Tibial nerve (tissue), 3 donors: ENCODE measurements around the gene OR2Z1.

Experiments used
- CTCF ChIP-seq, 5 experiments: fragments of 200-600 bp in 3 of 5; fragments of 450-650 bp in 2 of 5; sonication (generic) in 3 of 5; IDR thresholded peaks; one replicate each; pipeline ENCODE4 v1.5.1; 2016 to 2019; ENCODE audit warnings: antibody characterized with exemption in 5 of 5, mild to moderate bottlenecking in 3 of 5, moderate library complexity in 2 of 5
- POLR2A ChIP-seq, 2 donors: fragments of 450-650 bp; IDR thresholded peaks; one replicate each; pipeline ENCODE4 v1.6.1; 2017; ENCODE audit warnings: antibody characterized with exemption in 2 of 2, mild to moderate bottlenecking in 2 of 2, moderate library complexity in 2 of 2

DNA sequence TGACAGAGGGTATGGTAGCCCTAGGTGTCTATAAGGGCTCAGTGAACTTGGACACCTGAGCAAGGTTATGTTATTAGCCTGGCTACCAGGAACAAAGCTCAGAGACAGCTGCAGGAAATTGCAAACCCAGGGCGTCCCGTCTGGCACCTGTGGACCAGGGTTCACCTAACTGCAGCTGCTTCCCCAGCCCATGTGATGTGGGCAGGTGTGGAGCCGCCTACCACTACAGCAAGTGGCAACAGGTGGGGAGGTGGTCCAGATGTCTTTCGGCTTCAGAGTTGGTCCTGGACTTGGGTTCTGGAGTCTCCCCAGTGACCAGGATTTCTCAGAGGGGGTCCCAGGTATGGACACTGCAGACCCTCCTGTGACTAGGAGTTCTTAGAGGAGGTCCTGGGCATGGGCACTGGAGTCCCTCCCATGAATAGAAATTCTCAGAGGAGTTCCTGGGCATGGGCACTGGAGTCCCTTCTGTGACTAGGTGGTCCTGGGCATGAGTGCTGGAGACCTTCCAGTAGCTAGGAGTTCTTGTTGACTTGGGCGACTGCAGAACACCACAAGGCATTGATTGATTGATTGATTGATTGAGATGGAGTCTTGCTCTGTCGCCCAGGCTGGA lies 48.0 kb upstream of the OR2Z1 start:
- TF ChIP-seq POLR2A (IDR thresholded peaks at IDR 0.05) (no peak), CTCF (IDR thresholded peaks at IDR 0.05) (no peak)
